ENCODE results near the gene LCLAT1.

Gene LCLAT1

GRCh38 chr2:30527411-30527810, 80.4 kb downstream of the LCLAT1 start:
- no peak for DNase-seq

- no peak for DNase-seq
These were observed 80.8 kb downstream of the LCLAT1 start for GRCh38 chr2:30527859-30528258.

GRCh38 chr2:30530346-30530745, 83.3 kb downstream of the LCLAT1 start:
- no peak for DNase-seq

GRCh38 chr2:30541680-30542079, 94.6 kb downstream of the LCLAT1 start:
- no peak for DNase-seq

- DNase-seq = no peak
These were observed 98.8 kb downstream of the LCLAT1 start for GRCh38 chr2:30545875-30546274.

- no peak for DNase-seq
These were observed 101.3 kb downstream of the LCLAT1 start for GRCh38 chr2:30548386-30548785.

- DNase-seq = no peak
These were observed 102.0 kb downstream of the LCLAT1 start for GRCh38 chr2:30549096-30549495.

GRCh38 chr2:30559544-30560275, 112.7 kb downstream of the LCLAT1 start:
- no peak for DNase-seq

- DNase-seq = no peak
These were observed 114.3 kb downstream of the LCLAT1 start for GRCh38 chr2:30561349-30561748.

GRCh38 chr2:30565851-30566358, 118.9 kb downstream of the LCLAT1 start:
- DNase-seq = peak; percentile 23

GRCh38 chr2:30566631-30567030, 119.6 kb downstream of the LCLAT1 start:
- no peak for DNase-seq

- DNase-seq = no peak
These were observed 120.3 kb downstream of the LCLAT1 start for GRCh38 chr2:30567317-30567716.

GRCh38 chr2:30569946-30570345, 122.9 kb downstream of the LCLAT1 start:
- no peak for DNase-seq

GRCh38 chr2:30577151-30577550, 130.1 kb downstream of the LCLAT1 start:
- DNase-seq = no peak

- DNase-seq = no peak
These were observed 133.3 kb downstream of the LCLAT1 start for GRCh38 chr2:30580391-30580790.

- DNase-seq = no peak
These were observed 135.5 kb downstream of the LCLAT1 start for GRCh38 chr2:30582521-30582920.

GRCh38 chr2:30583204-30583749, 136.2 kb downstream of the LCLAT1 start:
- DNase-seq = no peak

GRCh38 chr2:30584116-30584515, 137.1 kb downstream of the LCLAT1 start:
- DNase-seq = no peak

- DNase-seq = no peak
These were observed 141.9 kb downstream of the LCLAT1 start for GRCh38 chr2:30588994-30589393.

- DNase-seq = no peak
These were observed 143.4 kb downstream of the LCLAT1 start for GRCh38 chr2:30590407-30590806.

- no peak for DNase-seq
These were observed 144.1 kb downstream of the LCLAT1 start for GRCh38 chr2:30591186-30591585.

GRCh38 chr2:30601375-30601774, 154.3 kb downstream of the LCLAT1 start:
- DNase-seq = no peak

GRCh38 chr2:30605197-30605596, 158.2 kb downstream of the LCLAT1 start:
- DNase-seq = no peak

- DNase-seq = no peak
These were observed 161.6 kb downstream of the LCLAT1 start for GRCh38 chr2:30608643-30609042.

GRCh38 chr2:30611583-30611982, 164.5 kb downstream of the LCLAT1 start:
- DNase-seq = no peak
